Vagina (tissue), 2 donors: ENCODE results near the gene TSPAN5. TPM values are rescaled to one million over a fixed set of nuclear protein-coding genes. Genes with fewer than 3 reads are reported as not detected.

Experiments
- DNase-seq, 2 donors: peaks; one replicate each; pipeline ENCODE4 v3.0.0-alpha.2; 2017; ENCODE audit errors: extremely low spot score in 2 of 2
- H3K27ac ChIP-seq: fragments of 200-600 bp; sonication (generic); one replicate; pipeline ENCODE4 v1.5.1; 2019
- H3K27me3 ChIP-seq: fragments of 200-600 bp; sonication (generic); one replicate; pipeline ENCODE4 v1.5.1; 2019
- H3K36me3 ChIP-seq, 2 donors: fragments of 200-600 bp; sonication (generic); one replicate each; pipeline ENCODE4 v1.5.1; 2017 to 2019
- H3K4me1 ChIP-seq: fragments of 200-600 bp; sonication (generic); one replicate; pipeline ENCODE4 v1.5.1; 2019
- H3K4me3 ChIP-seq, 2 donors: fragments of 200-600 bp; sonication (generic); 1 replicate in 1 of 2; 2 replicates in 1 of 2; pipeline ENCODE4 v1.5.1; 2016 to 2019
- H3K9me3 ChIP-seq: fragments of 200-600 bp; sonication (generic); one replicate; pipeline ENCODE4 v1.5.1; 2019
- POLR2A ChIP-seq, 2 donors: fragments of 450-650 bp; IDR thresholded peaks; one replicate each; pipeline ENCODE4 v1.6.1; 2017; ENCODE audit warnings: antibody characterized with exemption in 2 of 2, mild to moderate bottlenecking in 2 of 2, moderate library complexity in 2 of 2
- POLR2AphosphoS5 ChIP-seq, 2 donors: sonication (generic); formaldehyde crosslinking; IDR thresholded peaks; one replicate each; pipeline ENCODE4 v1.9.0; 2017; ENCODE audit warnings: antibody characterized with exemption in 2 of 2, mild to moderate bottlenecking in 2 of 2, low read depth in 1 of 2; ENCODE audit not compliant: insufficient read depth in 1 of 2
- intact Hi-C: fragments of 100-400 bp; cut with DNase I; formaldehyde crosslinking; loops from one replicate; pipeline ENCODE4 v1.15.1; 2023
- total RNA-seq: library from RNA; depleted of rRNA; stranded (reverse); fragments of >200 nt; gene quantifications from one replicate; pipeline ENCODE4 v1.2.3, GENCODE V29; 2016
- TF ChIP-seq, protein P1 (sequence below), 3 experiments: fragments of 450-650 bp in 2 of 3; fragments of 200-600 bp in 1 of 3; sonication (generic) in 1 of 3; IDR thresholded peaks; one replicate each; pipeline ENCODE4 v1.5.1; 2017 to 2019; ENCODE audit warnings: antibody characterized with exemption in 3 of 3, mild to moderate bottlenecking in 2 of 3, moderate library complexity in 2 of 3

Gene TSPAN5
- total RNA-seq, 1 donor from 2014 or later, result 15.5 TPM

GRCh38 chr4:98509721-98510120, 148.7 kb downstream of the TSPAN5 start:
- Histone ChIP-seq H3K27ac (peak overlapping the region; percentile 17), H3K4me1 (peaks cover 36% of the 10 kb centered on the region), H3K36me3 (no peaks in the 10 kb centered on the region), H3K4me3 (no peak overlapping the region), H3K27me3 (no peaks in the 10 kb centered on the region), H3K9me3 (no peaks in the 10 kb centered on the region)
- DNase-seq, result no peak
- intact Hi-C loops, result no loop called here
- no peak for TF ChIP-seq POLR2AphosphoS5 (IDR thresholded peaks at IDR 0.05; ENCODE audit: insufficient read depth in 1 of 2, low read depth in 1 of 2)

- TF ChIP-seq POLR2A (IDR thresholded peaks at IDR 0.05) (no peak), POLR2AphosphoS5 (IDR thresholded peaks at IDR 0.05; ENCODE audit: insufficient read depth in 1 of 2, low read depth in 1 of 2) (no peak)
- TF ChIP-seq, protein P1, sequence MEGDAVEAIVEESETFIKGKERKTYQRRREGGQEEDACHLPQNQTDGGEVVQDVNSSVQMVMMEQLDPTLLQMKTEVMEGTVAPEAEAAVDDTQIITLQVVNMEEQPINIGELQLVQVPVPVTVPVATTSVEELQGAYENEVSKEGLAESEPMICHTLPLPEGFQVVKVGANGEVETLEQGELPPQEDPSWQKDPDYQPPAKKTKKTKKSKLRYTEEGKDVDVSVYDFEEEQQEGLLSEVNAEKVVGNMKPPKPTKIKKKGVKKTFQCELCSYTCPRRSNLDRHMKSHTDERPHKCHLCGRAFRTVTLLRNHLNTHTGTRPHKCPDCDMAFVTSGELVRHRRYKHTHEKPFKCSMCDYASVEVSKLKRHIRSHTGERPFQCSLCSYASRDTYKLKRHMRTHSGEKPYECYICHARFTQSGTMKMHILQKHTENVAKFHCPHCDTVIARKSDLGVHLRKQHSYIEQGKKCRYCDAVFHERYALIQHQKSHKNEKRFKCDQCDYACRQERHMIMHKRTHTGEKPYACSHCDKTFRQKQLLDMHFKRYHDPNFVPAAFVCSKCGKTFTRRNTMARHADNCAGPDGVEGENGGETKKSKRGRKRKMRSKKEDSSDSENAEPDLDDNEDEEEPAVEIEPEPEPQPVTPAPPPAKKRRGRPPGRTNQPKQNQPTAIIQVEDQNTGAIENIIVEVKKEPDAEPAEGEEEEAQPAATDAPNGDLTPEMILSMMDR (IDR thresholded peaks at IDR 0.05), result no peak
- Histone ChIP-seq H3K4me3 (no peak overlapping the region), H3K36me3 (no peaks in the 10 kb centered on the region), H3K27ac (peak overlapping the region; percentile 17), H3K4me1 (peaks cover 36% of the 10 kb centered on the region), H3K27me3 (no peaks in the 10 kb centered on the region), H3K9me3 (no peaks in the 10 kb centered on the region)
- DNase-seq, result no peak
- intact Hi-C loops, result no loop called here
These were observed 149.4 kb downstream of the TSPAN5 start for GRCh38 chr4:98508829-98509598.

DNA sequence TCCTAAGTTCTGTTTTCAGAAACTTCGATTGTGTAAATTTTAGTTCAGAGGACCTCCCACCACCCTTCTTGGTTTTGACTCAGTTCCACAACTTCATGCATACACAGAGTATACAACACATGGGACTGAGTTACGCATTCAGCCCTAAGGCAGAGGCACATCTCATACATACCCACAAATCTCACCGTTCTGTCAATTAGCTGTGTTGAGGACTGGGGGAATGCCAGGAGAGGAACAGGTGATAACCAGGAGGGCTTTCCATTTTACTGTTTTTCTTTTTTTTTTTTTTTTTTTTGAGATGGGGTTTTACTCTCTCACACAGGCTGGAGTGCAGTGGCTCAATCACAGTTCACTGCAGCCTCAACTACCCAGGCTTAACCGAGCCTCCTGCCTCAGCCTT, 150.2 kb downstream of the TSPAN5 start:
- Histone ChIP-seq H3K36me3 (no peaks in the 10 kb centered on the region), H3K9me3 (no peaks in the 10 kb centered on the region), H3K27me3 (no peaks in the 10 kb centered on the region), H3K27ac (no peak overlapping the region), H3K4me3 (no peak overlapping the region), H3K4me1 (peaks cover 36% of the 10 kb centered on the region)
- no peak for DNase-seq
- TF ChIP-seq, protein P1 (IDR thresholded peaks at IDR 0.05), result no peak
- no peak for TF ChIP-seq POLR2A (IDR thresholded peaks at IDR 0.05)
- TF ChIP-seq POLR2AphosphoS5 (IDR thresholded peaks at IDR 0.05; ENCODE audit: insufficient read depth in 1 of 2, low read depth in 1 of 2), result no peak
- intact Hi-C loops, result no loop called here

GRCh38 chr4:98507299-98507698, 151.1 kb downstream of the TSPAN5 start:
- intact Hi-C loops, result no loop called here
- Histone ChIP-seq H3K4me3 (no peak overlapping the region), H3K27ac (no peak overlapping the region), H3K4me1 (peaks cover 27% of the 10 kb centered on the region), H3K9me3 (no peaks in the 10 kb centered on the region), H3K27me3 (no peaks in the 10 kb centered on the region), H3K36me3 (no peaks in the 10 kb centered on the region)
- DNase-seq, result no peak
- TF ChIP-seq, protein P1 (IDR thresholded peaks at IDR 0.05), result no peak
- TF ChIP-seq POLR2A (IDR thresholded peaks at IDR 0.05) (no peak), POLR2AphosphoS5 (IDR thresholded peaks at IDR 0.05; ENCODE audit: insufficient read depth in 1 of 2, low read depth in 1 of 2) (no peak)

GRCh38 chr4:98506462-98507132, 151.8 kb downstream of the TSPAN5 start:
- H3K4me3 ChIP-seq, result no peak overlapping the region
- DNase-seq, result peak in 1 of 2 donors; percentile 3
- no peaks in the 10 kb centered on the region for H3K36me3 ChIP-seq
- H3K27me3 ChIP-seq, result no peaks in the 10 kb centered on the region
- no peak for TF ChIP-seq POLR2A (IDR thresholded peaks at IDR 0.05)
- TF ChIP-seq, protein P1 (IDR thresholded peaks at IDR 0.05), result no peak
- TF ChIP-seq POLR2AphosphoS5 (IDR thresholded peaks at IDR 0.05; ENCODE audit: insufficient read depth in 1 of 2, low read depth in 1 of 2), result no peak
- H3K4me1 ChIP-seq, result peaks cover 26% of the 10 kb centered on the region
- intact Hi-C loops, result no loop called here
- no peaks in the 10 kb centered on the region for H3K9me3 ChIP-seq
- no peak overlapping the region for H3K27ac ChIP-seq
